DMS153 treated with DMSO at 0.1 percent for 48 hours (cell line): ENCODE measurements around the gene THSD8.

Experiments
- DNase-seq: peaks from one replicate; lab custom pipeline; 2025; ENCODE audit not compliant: unreplicated experiment; lab: John Stamatoyannopoulos, UW

THSD8 gene

GRCh38 chr19:12779162-12779993 is 22.5 kb upstream of the THSD8 start:
- DNase-seq, result no peak

GRCh38 chr19:12782174-12782423 is 19.8 kb upstream of the THSD8 start:
- DNase-seq, result no peak

DNA sequence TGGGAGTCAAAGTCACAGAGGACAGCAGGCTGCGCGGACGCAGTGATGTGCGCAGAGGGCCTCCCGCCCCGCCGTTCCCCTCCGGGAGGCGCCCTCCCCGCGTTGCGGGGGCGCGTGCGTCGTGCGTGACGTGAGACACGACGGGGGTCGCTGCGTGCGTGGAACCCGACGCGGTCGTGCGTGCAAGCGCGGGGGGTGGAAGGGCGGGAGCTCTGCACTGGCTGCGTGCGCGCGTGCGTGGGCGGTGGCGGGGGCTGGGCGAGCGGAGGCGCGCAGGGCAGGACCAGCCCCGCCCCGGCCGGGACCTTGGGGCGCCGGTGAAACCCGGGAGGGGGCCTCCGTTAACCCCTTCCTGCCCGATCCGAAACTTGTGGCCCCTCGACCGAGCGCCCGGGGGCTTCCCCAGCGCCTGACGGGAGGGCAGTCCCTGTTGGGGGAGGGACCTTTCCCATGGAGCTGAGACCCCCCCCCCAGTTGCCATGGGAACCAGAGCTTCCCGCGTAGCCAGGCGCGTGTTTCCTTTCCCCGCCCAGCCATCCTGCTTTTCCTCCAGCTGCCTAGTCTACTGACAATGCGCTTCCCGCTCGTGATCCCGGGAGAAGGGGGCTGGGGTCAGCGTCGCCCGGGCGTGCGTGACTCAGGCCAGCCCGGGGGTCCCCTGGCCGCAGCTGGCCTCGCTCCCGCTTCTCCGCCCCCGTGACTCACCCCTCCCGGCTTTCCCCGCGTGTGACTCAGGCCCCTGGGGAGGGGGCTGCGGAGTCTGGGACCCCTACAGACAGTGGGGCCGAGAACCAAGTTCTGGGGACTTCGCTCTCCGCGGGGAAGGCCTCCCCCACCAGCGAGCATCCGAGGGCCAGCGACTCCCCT is 19.2 kb upstream of the THSD8 start:
- DNase-seq, result peak; percentile 37

DNA sequence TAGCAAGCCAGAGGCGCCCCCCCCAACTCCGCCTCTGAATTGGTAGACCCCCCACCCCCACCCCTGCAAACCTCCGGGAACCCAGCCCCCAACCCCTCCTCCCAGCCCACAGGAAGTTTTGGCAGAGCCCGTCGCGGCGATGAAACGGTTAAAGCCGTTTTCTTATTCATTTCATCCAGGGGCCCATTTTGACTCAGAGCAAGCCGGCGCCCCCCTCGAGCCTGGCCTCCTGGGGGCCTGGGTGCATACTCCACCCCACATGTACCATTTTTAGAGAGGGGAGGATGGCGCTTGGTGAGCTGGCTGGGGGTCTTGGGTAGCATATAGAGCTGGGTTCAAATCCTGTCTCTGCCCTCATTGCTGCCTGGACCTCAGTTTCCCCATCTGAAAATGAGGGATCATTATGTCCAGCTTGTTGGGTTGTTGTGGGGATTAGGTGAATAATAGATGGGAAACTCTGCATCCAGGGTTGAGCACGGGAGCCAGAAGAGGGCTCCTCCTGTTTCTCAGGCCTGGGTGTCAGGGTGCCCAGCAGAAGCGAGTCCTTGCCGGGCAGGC is 18.5 kb upstream of the THSD8 start:
- no peak for DNase-seq

- DNase-seq, result no peak
Measured at GRCh38 chr19:12783849-12784393, 17.9 kb upstream of the THSD8 start.

GRCh38 chr19:12784394-12784870 is 17.4 kb upstream of the THSD8 start:
- DNase-seq, result no peak

GRCh38 chr19:12784871-12785430 is 16.9 kb upstream of the THSD8 start:
- no peak for DNase-seq

GRCh38 chr19:12785431-12786031 is 16.3 kb upstream of the THSD8 start:
- no peak for DNase-seq

DNA sequence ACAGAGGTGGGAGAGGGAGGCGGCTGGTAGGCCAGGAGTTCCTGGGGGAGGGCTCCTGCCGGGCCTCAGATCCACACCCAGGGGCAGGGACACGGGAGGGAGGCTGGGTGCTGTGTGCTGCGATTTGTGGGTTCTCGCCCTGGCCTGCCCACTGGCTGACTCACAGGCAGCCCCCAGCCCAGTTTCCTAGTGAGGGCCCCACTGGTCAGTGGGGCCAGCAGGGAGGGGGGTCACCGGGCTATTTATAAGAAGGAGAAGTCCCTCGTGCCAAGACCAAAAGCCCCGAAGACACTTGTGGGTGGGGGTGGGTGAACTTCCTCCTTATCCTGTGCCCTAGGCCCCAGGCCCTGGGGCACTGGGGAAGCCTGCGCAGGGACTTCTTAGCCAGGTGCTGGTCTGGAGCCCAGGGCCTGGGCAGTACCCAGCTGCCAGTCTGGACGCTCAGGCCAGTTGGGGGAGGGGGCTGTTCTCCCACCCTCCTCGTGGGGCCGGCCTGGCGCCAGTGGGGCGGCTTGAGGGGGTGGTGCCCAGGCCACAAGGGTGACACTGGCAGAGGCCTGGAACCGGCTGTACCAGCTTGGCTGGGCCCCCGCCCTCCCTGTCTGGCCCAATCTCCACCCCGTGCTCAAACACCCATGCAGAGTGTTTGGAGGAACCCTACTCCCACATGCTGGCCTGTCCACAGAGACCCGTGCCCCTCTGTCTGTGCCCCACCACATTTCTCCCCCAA is 15.6 kb upstream of the THSD8 start:
- DNase-seq, result no peak

DNA sequence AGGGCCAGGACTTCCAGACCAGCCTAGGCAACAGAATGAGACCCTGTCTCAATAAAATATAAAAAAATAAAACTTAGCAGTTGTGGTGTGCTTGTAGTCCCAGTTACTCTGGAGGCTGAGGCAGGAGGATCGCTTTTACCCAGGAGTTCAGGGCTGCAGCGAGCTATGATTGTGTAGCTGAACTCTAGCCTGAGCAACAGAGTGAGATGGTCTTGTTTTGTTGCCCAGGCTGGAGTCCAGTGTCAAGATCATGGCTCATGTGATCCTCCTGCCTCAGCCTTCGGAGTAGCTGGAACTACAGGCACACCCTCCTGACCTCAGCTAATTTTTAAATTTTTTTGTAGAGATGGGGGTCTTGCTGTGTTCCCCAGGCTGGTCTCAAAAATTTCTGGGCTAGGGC is 14.9 kb upstream of the THSD8 start:
- no peak for DNase-seq

GRCh38 chr19:12787458-12787857 is 14.4 kb upstream of the THSD8 start:
- no peak for DNase-seq

DNA sequence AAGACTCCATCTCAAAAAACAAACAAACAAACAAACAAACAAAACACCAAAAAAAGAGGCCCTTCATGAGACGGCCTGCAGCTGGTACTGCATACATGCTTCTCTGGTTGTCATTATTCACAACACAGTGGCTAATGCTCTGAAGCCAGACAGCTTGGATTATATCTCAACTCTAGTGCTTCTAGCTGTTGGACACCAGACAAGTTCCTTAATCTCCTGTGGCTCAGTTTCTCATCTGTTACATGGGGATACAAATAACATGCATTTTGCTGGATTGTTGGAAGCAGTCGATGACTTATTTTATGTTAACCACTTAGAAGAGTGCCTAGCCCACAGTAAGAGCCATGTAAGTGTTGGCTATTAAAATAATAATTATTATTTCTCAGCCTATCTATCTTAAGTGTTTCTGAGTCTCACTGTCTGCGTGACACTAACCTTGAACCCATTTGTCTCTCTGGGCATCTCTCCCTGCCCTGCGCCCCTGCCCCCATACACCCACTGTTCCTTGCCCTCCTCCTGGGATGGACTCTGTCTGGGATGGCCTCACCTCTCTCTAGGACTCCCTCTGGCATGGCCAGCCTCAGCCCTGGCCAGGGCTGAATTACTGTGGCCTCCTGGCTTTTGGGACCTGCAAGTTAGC is 13.7 kb upstream of the THSD8 start:
- DNase-seq, result no peak

DNA sequence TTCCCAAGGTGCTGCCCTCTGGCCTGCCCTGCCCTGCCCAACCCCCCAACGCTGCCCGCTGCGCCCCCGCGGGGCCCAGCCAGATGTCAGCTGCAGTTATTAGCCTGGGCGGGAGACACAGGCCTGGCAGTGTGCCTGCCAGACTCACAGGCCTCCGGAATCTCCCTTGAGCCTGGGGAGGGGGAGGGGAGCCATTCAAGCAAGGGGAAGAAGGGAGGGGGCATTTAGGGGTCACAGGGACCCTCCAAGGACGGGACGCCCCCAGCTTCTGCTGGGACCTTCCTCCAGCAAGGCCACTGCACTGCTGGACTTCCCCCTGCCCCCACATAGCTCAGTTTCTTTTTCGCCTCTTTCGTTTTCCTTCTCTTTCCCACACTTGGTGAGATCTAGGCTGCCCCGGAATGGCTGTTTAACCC is 13.2 kb upstream of the THSD8 start:
- DNase-seq, result peak; percentile 35

GRCh38 chr19:12789098-12789903 is 12.6 kb upstream of the THSD8 start:
- no peak for DNase-seq

DNA sequence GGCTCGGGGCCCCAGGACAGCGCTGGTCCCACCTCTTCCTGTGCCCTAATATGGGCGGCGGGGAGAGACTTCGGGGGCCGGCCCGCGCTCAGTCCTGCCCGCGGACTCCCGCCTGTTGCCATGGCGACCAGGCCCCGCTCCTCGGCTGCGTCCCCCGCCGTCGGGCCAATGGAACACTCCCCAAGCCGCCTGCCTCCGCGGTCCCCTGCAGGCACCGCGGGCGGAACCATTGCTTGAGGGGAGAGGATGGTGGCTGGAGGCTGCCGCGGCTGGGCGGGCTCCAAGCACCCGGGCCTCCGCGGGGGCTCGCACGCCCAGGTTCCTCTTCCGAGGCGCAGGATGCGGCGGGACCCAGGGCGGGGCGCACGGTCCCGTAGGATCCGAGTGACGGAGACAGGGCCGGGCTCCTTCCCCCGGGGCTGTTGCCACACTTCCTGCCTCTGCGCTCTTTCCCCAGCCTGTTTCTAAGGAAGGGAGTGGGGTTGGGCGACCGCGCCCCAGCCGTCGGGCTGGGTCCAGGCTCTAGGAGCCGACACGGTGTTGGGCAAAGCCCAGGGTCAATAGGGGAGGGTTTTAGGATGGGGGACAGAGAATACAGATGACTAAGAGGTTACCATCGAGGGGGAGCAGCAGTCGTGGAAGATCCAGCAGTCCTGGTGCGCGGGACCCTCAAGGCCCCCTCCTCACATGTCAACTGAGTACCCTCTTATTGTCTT is 11.8 kb upstream of the THSD8 start:
- DNase-seq, result peak; percentile 77

DNA sequence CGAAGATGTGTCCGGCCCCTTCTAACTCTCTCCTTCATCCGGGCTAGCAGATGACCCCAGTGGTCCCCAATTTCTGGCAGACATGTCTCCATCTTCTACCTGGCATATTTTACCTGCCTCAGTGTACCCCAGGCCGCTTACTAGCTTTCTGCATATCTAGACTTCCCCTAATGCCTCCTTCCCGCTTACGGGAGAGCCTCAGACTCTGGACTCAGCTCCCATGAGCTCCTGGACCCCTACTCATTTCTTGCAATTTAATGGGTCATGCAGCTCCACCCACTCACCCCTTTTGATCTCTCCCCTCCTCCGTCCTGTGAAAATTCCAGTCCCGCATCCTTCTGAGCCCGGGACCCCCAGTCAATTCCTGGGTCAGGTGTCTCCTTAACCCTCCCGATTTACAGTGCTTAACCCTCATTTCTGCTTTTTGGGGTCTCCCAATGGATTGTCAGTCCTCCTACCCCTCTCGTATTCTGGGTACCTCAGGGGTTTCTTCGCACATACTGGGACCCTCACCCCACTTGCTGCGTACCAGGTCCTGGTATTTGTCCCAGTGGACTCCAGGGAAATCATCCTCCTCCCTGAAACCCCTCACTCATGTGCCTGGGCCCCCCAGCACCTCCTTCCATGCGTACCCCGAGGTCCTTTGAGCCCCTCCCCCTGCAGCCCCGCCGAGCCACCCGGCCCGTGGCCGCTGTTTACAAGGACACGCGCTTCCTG is 11.1 kb upstream of the THSD8 start:
- DNase-seq, result no peak

- peak; percentile 87 for DNase-seq
Measured at GRCh38 chr19:12791345-12792050, 10.4 kb upstream of the THSD8 start, which contains the start of gene JUNB. JUNB (plus strand) TSS chr19:12791486; CDS start chr19:12791772, 286 bp downstream.
